ENCODE results near the gene HPCAL4.

The HPCAL4 gene

DNA sequence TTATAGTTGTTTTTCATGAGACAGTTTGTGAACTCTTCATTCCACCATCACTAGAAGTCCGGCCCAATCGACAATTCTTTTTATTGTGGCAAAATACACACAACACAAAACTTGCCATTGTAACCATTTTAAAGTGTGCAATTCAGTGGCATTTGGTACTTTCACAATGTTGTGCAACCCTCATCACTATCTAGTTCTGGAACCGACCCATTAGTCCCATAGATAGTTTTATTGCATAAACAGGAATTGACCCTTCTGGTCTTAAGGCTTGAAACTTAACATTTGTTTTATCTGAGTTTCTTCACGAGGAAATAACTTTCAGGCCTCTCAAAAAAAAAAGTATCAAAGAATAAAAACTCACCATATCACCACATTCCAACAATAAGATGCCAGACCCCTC is 38.6 kb upstream of the HPCAL4 start:
- DNase-seq (ENCODE audit: low read depth): no peak
- no peak overlapping the region for H3K4me3 ChIP-seq (ENCODE audit: low read length)
- TF ChIP-seq, protein P1, sequence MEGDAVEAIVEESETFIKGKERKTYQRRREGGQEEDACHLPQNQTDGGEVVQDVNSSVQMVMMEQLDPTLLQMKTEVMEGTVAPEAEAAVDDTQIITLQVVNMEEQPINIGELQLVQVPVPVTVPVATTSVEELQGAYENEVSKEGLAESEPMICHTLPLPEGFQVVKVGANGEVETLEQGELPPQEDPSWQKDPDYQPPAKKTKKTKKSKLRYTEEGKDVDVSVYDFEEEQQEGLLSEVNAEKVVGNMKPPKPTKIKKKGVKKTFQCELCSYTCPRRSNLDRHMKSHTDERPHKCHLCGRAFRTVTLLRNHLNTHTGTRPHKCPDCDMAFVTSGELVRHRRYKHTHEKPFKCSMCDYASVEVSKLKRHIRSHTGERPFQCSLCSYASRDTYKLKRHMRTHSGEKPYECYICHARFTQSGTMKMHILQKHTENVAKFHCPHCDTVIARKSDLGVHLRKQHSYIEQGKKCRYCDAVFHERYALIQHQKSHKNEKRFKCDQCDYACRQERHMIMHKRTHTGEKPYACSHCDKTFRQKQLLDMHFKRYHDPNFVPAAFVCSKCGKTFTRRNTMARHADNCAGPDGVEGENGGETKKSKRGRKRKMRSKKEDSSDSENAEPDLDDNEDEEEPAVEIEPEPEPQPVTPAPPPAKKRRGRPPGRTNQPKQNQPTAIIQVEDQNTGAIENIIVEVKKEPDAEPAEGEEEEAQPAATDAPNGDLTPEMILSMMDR (conservative IDR thresholded peaks at IDR 0.05; ENCODE audit: low read length): no peak

- H3K4me3 ChIP-seq (ENCODE audit: low read length): no peak overlapping the region
- TF ChIP-seq, protein P1 (conservative IDR thresholded peaks at IDR 0.05; ENCODE audit: low read length): no peak
- no peak for DNase-seq (ENCODE audit: low read depth)
Measured at GRCh38 chr1:39729030-39729429, 37.8 kb upstream of the HPCAL4 start.

- TF ChIP-seq, protein P1 (conservative IDR thresholded peaks at IDR 0.05; ENCODE audit: low read length): no peak
- DNase-seq (ENCODE audit: low read depth): no peak
- no peak overlapping the region for H3K4me3 ChIP-seq (ENCODE audit: low read length)
Measured at GRCh38 chr1:39727932-39728317, 36.7 kb upstream of the HPCAL4 start.

DNA sequence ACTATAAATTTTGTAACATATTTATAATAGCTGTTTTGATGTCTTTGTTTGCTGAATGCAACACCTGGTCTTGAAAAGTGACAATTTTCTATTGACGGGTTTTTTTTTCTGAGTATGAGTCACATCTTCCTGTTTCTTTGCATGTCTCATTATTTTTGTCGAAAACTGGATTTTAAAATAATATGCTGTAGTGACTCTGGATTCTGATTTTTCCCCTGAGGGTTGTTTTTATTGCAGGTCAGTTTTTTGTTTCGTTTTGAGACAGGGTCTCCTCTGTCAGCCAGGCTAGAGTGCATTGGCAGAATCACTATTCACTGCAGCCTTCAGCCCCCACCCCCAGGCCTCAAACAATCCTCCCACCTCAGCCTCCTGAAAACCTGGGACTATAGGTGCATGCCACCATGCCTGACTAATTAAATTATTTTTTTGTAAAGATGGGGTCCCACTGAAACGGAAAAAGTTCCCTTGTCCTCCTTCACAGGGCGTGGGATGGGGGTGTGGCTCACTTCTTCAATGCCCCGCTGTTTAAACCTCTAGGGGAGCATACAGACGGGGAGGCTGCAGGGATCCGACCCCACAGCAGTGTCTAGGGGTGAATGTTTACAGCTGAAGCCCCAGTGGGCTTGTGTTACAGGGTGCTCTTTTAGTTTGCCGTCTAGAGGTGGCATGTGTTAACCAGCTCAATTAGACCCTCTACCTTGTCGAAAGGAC is 36.1 kb upstream of the HPCAL4 start:
- no peak for DNase-seq (ENCODE audit: low read depth)
- no peak overlapping the region for H3K4me3 ChIP-seq (ENCODE audit: low read length)
- TF ChIP-seq, protein P1 (conservative IDR thresholded peaks at IDR 0.05; ENCODE audit: low read length): no peak

- DNase-seq (ENCODE audit: low read depth): no peak
- TF ChIP-seq, protein P1 (conservative IDR thresholded peaks at IDR 0.05; ENCODE audit: low read length): no peak
- H3K4me3 ChIP-seq (ENCODE audit: low read length): no peak overlapping the region
Measured at GRCh38 chr1:39726600-39726999, 35.4 kb upstream of the HPCAL4 start.

DNA sequence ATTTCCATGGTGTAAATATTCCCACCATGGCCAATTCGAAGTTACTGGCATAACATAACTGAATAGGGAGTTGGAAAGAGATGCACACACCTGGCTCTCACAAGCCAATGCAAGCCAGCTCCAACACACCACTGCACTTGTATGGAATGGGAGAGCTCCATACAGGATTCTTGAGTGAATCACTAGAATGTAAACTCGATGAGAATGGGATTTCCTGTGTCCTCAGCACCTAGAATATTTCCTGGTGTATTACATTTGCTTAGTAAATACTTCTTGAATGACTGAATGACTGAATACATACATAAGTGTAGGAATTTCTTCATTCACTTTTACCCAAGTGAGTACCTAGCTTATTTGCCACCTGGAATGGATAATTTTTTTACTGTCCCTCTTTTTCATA is 31.3 kb upstream of the HPCAL4 start:
- H3K4me3 ChIP-seq (ENCODE audit: low read length): no peak overlapping the region
- TF ChIP-seq, protein P1 (conservative IDR thresholded peaks at IDR 0.05; ENCODE audit: low read length): no peak
- DNase-seq (ENCODE audit: low read depth): no peak

- H3K4me3 ChIP-seq (ENCODE audit: low read length): no peak overlapping the region
- DNase-seq (ENCODE audit: low read depth): no peak
- TF ChIP-seq, protein P1 (conservative IDR thresholded peaks at IDR 0.05; ENCODE audit: low read length): no peak
Measured at GRCh38 chr1:39721664-39722063, 30.4 kb upstream of the HPCAL4 start.

Measured in AG10803 (cell line).